SK-N-SH (cell line): ENCODE data around the gene HELB. TPM values are rescaled to one million over a fixed set of nuclear protein-coding genes. Genes with fewer than 3 reads are reported as not detected.
A peak's percentile ranks its signal among the peaks of the same experiment; 100 is the strongest.

Experiments
- CTCF ChIA-PET: fragments of 300-600, 350-600 bp; formaldehyde crosslinking; extraction: SDS; loops from one replicate; lab custom pipeline; 2021; lab: Yijun Ruan, JAX
- POLR2A ChIA-PET: fragments of 350-600 bp; sonication (Branson Sonifier 250); formaldehyde crosslinking; extraction: SDS; loops from one replicate; lab custom pipeline; 2020; ENCODE audit warnings: antibody characterized with exemption, inconsistent platforms; lab: Yijun Ruan, JAX
- DNase-seq: peaks from one replicate; pipeline ENCODE4 v3.0.0; 2012
- H2AFZ ChIP-seq: fragments of 200-600 bp; sonication (generic); 2 replicates; pipeline ENCODE4 v1.8.1; 2016; ENCODE audit warnings: antibody characterized with exemption, mild to moderate bottlenecking, low read depth
- H3F3A ChIP-seq: fragments of 200-600 bp; sonication (generic); replicated peaks from 2 replicates; pipeline ENCODE3; 2016; ENCODE audit warnings: antibody characterized with exemption, mild to moderate bottlenecking; ENCODE audit not compliant: insufficient read depth
- H3K27ac ChIP-seq, 2 experiments: fragments of 200-500 bp in 1 of 2; fragments of 200-600 bp in 1 of 2; sonication (Bioruptor generic) in 1 of 2; sonication (generic), shearing (Covaris generic) in 1 of 2; 2 replicates each; pipeline versions ENCODE4 v1.5.1 to v1.6.1; 2014 to 2016; ENCODE audit warnings: low read depth in 2 of 2, inconsistent platforms in 1 of 2, low read length in 1 of 2, mild to moderate bottlenecking in 1 of 2, mixed read lengths in 1 of 2
- H3K27me3 ChIP-seq: fragments of 200-600 bp; sonication (generic), shearing (Covaris generic); 2 replicates; pipeline ENCODE4 v1.6.1; 2016; ENCODE audit warnings: mixed run types; ENCODE audit not compliant: insufficient read depth
- H3K36me3 ChIP-seq, 2 experiments: fragments of 200-500 bp in 1 of 2; fragments of 200-600 bp in 1 of 2; sonication (Bioruptor generic) in 1 of 2; sonication (generic) in 1 of 2; replicated peaks in 1 of 2; 2 replicates each; pipeline versions ENCODE3 to v1.5.1; 2014 to 2016; ENCODE audit warnings: low read length in 1 of 2, mild to moderate bottlenecking in 1 of 2; ENCODE audit not compliant: insufficient read depth in 2 of 2, control insufficient read depth in 1 of 2
- H3K4me1 ChIP-seq, 2 experiments: fragments of 200-500 bp in 1 of 2; fragments of 200-600 bp in 1 of 2; sonication (Bioruptor generic) in 1 of 2; sonication (generic), shearing (Covaris generic) in 1 of 2; 2 replicates each; pipeline versions ENCODE4 v1.5.1 to v1.6.1; 2014 to 2016; ENCODE audit warnings: low read depth in 1 of 2, low read length in 1 of 2, mixed run types in 1 of 2; ENCODE audit not compliant: insufficient read depth in 2 of 2, control insufficient read depth in 1 of 2
- H3K4me2 ChIP-seq: fragments of 200-600 bp; sonication (generic), shearing (Covaris generic); 2 replicates; pipeline ENCODE4 v1.6.1; 2017; ENCODE audit warnings: mixed run types
- H3K4me3 ChIP-seq, 2 experiments: fragments of 200-500 bp in 1 of 2; fragments of 200-600 bp in 1 of 2; sonication (Bioruptor generic) in 1 of 2; sonication (generic), shearing (Covaris generic) in 1 of 2; 2 replicates each; pipeline versions ENCODE4 v1.5.1 to v1.8.1; 2014 to 2016; ENCODE audit warnings: low read depth in 2 of 2, inconsistent platforms in 1 of 2, low read length in 1 of 2, mild to moderate bottlenecking in 1 of 2, mixed read lengths in 1 of 2, moderate library complexity in 1 of 2
- H3K79me2 ChIP-seq: fragments of 200-600 bp; sonication (generic); 2 replicates; pipeline ENCODE4 v1.8.1; 2017; ENCODE audit warnings: mild to moderate bottlenecking; ENCODE audit not compliant: insufficient read depth
- H3K9ac ChIP-seq: fragments of 200-600 bp; sonication (generic); 2 replicates; pipeline ENCODE4 v1.6.1; 2017; ENCODE audit warnings: mixed run types
- H3K9me2 ChIP-seq: fragments of 200-600 bp; sonication (generic); 2 replicates; pipeline ENCODE4 v1.6.1; 2017; ENCODE audit warnings: mixed run types
- H3K9me3 ChIP-seq: fragments of 200-600 bp; sonication (generic); 2 replicates; pipeline ENCODE4 v1.6.1; 2017; ENCODE audit warnings: mixed run types, mild to moderate bottlenecking, moderate library complexity
- H4K20me1 ChIP-seq: fragments of 200-600 bp; sonication (generic); 2 replicates; pipeline ENCODE4 v1.6.1; 2017; ENCODE audit warnings: mild to moderate bottlenecking, mixed run types; ENCODE audit not compliant: insufficient read depth
- CHD2 ChIP-seq: fragments of 150-350 bp; IDR thresholded peaks from 2 replicates; pipeline ENCODE4 v1.6.1; 2018; ENCODE audit warnings: low read length; ENCODE audit not compliant: partially characterized antibody
- EP300 ChIP-seq, 2 experiments: IDR thresholded peaks; 2 replicates each; pipeline versions ENCODE4 v1.4.0 to v1.6.1; 2012; ENCODE audit warnings: borderline replicate concordance in 1 of 2, low read depth in 1 of 2, low read length in 1 of 2
- EZH2phosphoT487 ChIP-seq: fragments of 200-600 bp; sonication (generic); IDR thresholded peaks from 2 replicates; pipeline ENCODE4 v1.6.1; 2017; ENCODE audit warnings: low read depth, mixed run types, mild to moderate bottlenecking, antibody characterized with exemption, moderate library complexity, borderline replicate concordance
- GATA2 ChIP-seq: sonication (generic); formaldehyde crosslinking; IDR thresholded peaks from 2 replicates; pipeline ENCODE4 v1.5.0; 2020; ENCODE audit warnings: mild to moderate bottlenecking, missing genetic modification reagents
- MEF2A ChIP-seq: IDR thresholded peaks from 2 replicates; pipeline ENCODE4 v1.4.0; 2012; ENCODE audit warnings: low read depth, borderline replicate concordance
- MXI1 ChIP-seq: IDR thresholded peaks from 2 replicates; pipeline ENCODE4 v1.6.1; 2012; ENCODE audit warnings: mild to moderate bottlenecking, low read depth, low read length, improper control_type of control experiment
- NFIC ChIP-seq: IDR thresholded peaks from 2 replicates; pipeline ENCODE4 v1.4.0; 2012; ENCODE audit warnings: borderline replicate concordance
- SIN3A ChIP-seq: IDR thresholded peaks from 2 replicates; pipeline ENCODE4 v1.6.1; 2012; ENCODE audit warnings: low read depth, mild to moderate bottlenecking, low read length, moderate library complexity, borderline replicate concordance
- TCF12 ChIP-seq: IDR thresholded peaks from 2 replicates; pipeline ENCODE4 v1.4.0; 2012
- TEAD4 ChIP-seq: IDR thresholded peaks from 2 replicates; pipeline ENCODE4 v1.4.0; 2012; ENCODE audit warnings: mild to moderate bottlenecking, borderline replicate concordance; ENCODE audit not compliant: insufficient read depth
- USF1 ChIP-seq: IDR thresholded peaks from 2 replicates; pipeline ENCODE4 v1.4.0; 2012; ENCODE audit warnings: low read depth, borderline replicate concordance
- WGBS: methylation state at CpG from one replicate; pipeline ENCODE4 v1.1.6; 2017; ENCODE audit warnings: low lambda C conversion rate; 5-methylcytosine and 5-hydroxymethylcytosine counted together
- polyA plus RNA-seq, 3 experiments: library from polyadenylated mRNA; depleted of rRNA; stranded (reverse); fragments of >200 nt; gene quantifications; 2 replicates each; pipeline ENCODE4 v1.2.3, GENCODE V29; 2012

Gene HELB
- polyA plus RNA-seq, 1 of the 3 experiments (the other 2 are of a cell fraction) = 0.38 TPM

GRCh38 chr12:66375560-66375959, 73.3 kb downstream of the HELB start:
- no peaks in the 10 kb centered on the region for H3K9me3 ChIP-seq
- H3K9me2 ChIP-seq = no peaks in the 10 kb centered on the region
- H3K27ac ChIP-seq = peak overlapping the region in 1 of 2 experiments; percentile 58; a peak in 2 of 4 replicates
- no peaks in the 10 kb centered on the region for H4K20me1 ChIP-seq
- no peaks in the 10 kb centered on the region for H3K79me2 ChIP-seq
- POLR2A ChIA-PET = no interaction called here
- no peaks in the 10 kb centered on the region for H3K36me3 ChIP-seq
- H3K9ac ChIP-seq = no peak overlapping the region
- peak; percentile 22 for DNase-seq
- no peaks in the 10 kb centered on the region; the same call in 1 of the 2 replicates for H3K27me3 ChIP-seq
- CTCF ChIA-PET = interaction anchor here (0.9 to 2.1 kb wide), 5 partner anchors 17 to 318 kb away, joined by 3 to 10 read pairs (median 4); no protein-coding TSS in a partner anchor
- no peak overlapping the region for H3K4me3 ChIP-seq
- H2AFZ ChIP-seq = no peak overlapping the region
- no peaks in the 10 kb centered on the region for H3F3A ChIP-seq
- peak; percentile 68 for TF ChIP-seq GATA2 (CRISPR knock-in tag)
- TF ChIP-seq TCF12 = no peak
- peak in 1 of 2 experiments; percentile 39; a peak in 1 of 4 replicates for TF ChIP-seq EP300 (IDR thresholded peaks at IDR 0.05; ENCODE audit: borderline replicate concordance in 1 of 2, low read depth in 1 of 2, low read length in 1 of 2)
- no peak for TF ChIP-seq MXI1
- TF ChIP-seq USF1 = no peak
- TF ChIP-seq MEF2A = no peak
- 46% methylated on average over 1 of the region's 1 CpG for WGBS
- H3K4me2 ChIP-seq = no peak overlapping the region
- H3K4me1 ChIP-seq = peaks cover 0 to 10% of the 10 kb centered on the region in 2 experiments; a peak in 2 of 4 replicates

GRCh38 chr12:66379616-66380015, 77.3 kb downstream of the HELB start:
- CTCF ChIA-PET = no interaction called here
- 75% methylated on average over 6 of the region's 6 CpGs for WGBS
- Histone ChIP-seq H3K36me3 (no peaks in the 10 kb centered on the region), H3K27me3 (no peaks in the 10 kb centered on the region; the same call in 1 of the 2 replicates), H4K20me1 (no peaks in the 10 kb centered on the region), H3K9ac (no peak overlapping the region), H2AFZ (no peak overlapping the region), H3K79me2 (no peaks in the 10 kb centered on the region), H3K4me2 (no peak overlapping the region), H3K9me3 (no peaks in the 10 kb centered on the region), H3F3A (no peaks in the 10 kb centered on the region), H3K27ac (no peak overlapping the region), H3K4me1 (peaks cover 0 to 3% of the 10 kb centered on the region in 2 experiments; a peak in 2 of 4 replicates), H3K4me3 (no peak overlapping the region), H3K9me2 (no peaks in the 10 kb centered on the region)
- no peak for TF ChIP-seq TCF12
- no peak for TF ChIP-seq CHD2
- no peak for TF ChIP-seq MEF2A
- DNase-seq = no peak
- POLR2A ChIA-PET = no interaction called here

- Histone ChIP-seq H2AFZ (no peak overlapping the region), H3K79me2 (no peaks in the 10 kb centered on the region), H3K9ac (no peak overlapping the region), H4K20me1 (no peaks in the 10 kb centered on the region), H3K9me3 (no peaks in the 10 kb centered on the region), H3K4me3 (no peak overlapping the region), H3K36me3 (no peaks in the 10 kb centered on the region), H3K27me3 (no peaks in the 10 kb centered on the region; the same call in 1 of the 2 replicates), H3K4me2 (no peak overlapping the region), H3K9me2 (no peaks in the 10 kb centered on the region), H3F3A (no peaks in the 10 kb centered on the region), H3K4me1 (peaks cover 0 to 3% of the 10 kb centered on the region in 2 experiments; a peak in 2 of 4 replicates), H3K27ac (no peak overlapping the region)
- ChIA-PET CTCF (interaction anchor here (3.2 kb wide), 1 partner anchor 12 kb away, joined by 9 read pairs; no protein-coding TSS in a partner anchor), POLR2A (no interaction called here)
- no peak for DNase-seq
- 57% methylated on average over 5 of the region's 5 CpGs for WGBS
- TF ChIP-seq NFIC (no peak), EZH2phosphoT487 (no peak), TEAD4 (no peak), SIN3A (no peak)
Observed at GRCh38 chr12:66380769-66381535, 78.7 kb downstream of the HELB start.
